ENCODE measurements around the gene MMRN2.
A peak's percentile ranks its signal among the peaks of the same experiment; 100 is the strongest.
"Not testable (repeated sequence)": the region's sequence is repeated elsewhere in the genome, so short reads cannot be mapped to it uniquely, and the experiment has no call there.

Gene MMRN2

DNA sequence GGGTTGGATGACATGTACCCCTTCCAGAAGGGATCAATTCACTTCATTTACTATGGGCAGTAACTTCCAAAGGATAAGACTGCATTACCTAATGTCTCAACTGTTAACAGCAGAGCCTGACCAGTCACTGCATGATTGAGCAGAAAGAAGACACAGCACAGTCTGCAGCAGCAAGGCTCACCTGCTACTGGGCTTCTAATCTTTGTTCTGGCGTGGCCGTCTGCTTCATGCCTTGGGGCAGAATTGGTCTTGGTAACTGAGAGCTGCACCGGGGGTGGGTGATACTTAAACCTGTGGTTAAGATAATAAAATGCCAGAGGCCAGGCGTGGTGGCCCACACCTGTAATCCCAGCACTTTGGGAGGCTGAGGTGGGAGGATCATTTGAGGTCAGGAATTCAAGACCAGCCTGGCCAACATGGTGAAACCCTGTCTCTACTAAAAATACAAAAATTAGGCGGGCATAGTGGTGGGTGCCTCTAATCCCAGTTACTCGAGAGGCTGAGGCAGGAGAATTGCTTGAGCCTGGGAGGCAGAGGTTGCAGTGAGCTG is 23.2 kb downstream of the MMRN2 start:
- not testable (repeated sequence) for H3K4me1 ChIP-seq (ENCODE audit: insufficient read depth, low read length); H3K27me3 ChIP-seq (ENCODE audit: insufficient read depth, low read length); H3K4me3 ChIP-seq (ENCODE audit: low read length); H3K9ac ChIP-seq (ENCODE audit: low read depth, low read length); H3K27ac ChIP-seq (ENCODE audit: low read depth, low read length); H3K9me3 ChIP-seq (ENCODE audit: insufficient read depth, low read depth, low read length)
- 94% methylated on average over 6 of the region's 6 CpGs for WGBS
- peaks cover 32% of the 10 kb centered on the region for H3K36me3 ChIP-seq (ENCODE audit: insufficient read depth, low read length)

DNA sequence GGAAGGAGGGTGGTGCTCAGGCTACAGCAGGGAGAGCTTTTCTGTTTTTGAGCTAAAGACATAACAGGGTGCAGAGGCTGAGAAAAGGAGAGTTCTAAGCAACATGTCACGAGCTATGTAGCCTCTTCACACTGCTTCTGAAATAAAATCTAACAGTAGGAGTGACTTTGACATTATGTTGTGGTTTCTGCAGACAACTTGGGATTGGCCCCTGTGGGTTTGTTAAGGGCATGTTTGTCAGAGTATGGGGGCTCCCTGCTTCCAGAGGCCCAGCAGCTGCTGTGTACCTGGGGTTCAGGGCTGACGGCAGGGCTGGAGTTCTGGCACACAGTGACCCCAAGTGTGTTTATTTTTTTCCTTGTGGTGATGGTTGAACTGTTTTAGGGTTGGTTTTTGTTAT is 24.7 kb downstream of the MMRN2 start:
- H3K4me3 ChIP-seq (ENCODE audit: low read length), result no peak overlapping the region
- no peak overlapping the region for H3K9ac ChIP-seq (ENCODE audit: low read depth, low read length)
- no peaks in the 10 kb centered on the region for H3K9me3 ChIP-seq (ENCODE audit: insufficient read depth, low read depth, low read length)
- H3K27ac ChIP-seq (ENCODE audit: low read depth, low read length), result no peak overlapping the region
- 95% methylated on average over 2 of the region's 2 CpGs for WGBS
- H3K36me3 ChIP-seq (ENCODE audit: insufficient read depth, low read length), result peaks cover 44% of the 10 kb centered on the region
- no peaks in the 10 kb centered on the region for H3K27me3 ChIP-seq (ENCODE audit: insufficient read depth, low read length)
- H3K4me1 ChIP-seq (ENCODE audit: insufficient read depth, low read length), result no peaks in the 10 kb centered on the region

DNA sequence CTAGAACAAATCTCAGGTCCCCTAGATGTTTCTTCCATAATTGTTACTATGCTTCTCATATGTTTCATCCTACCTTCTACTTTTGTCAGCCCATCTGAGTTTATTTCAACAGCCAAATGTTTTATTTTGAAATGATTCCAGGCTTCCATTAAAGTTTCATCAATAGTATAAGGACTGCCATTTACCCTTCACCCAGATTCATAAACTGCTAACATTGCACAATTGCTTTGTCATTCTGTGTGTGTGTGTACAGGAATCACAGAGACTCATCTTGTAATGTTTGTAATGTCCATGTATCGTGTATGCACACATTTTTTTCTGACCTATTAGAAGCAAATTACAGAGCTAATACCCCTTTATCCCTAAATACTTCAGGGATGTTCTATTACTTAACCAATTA is 25.5 kb downstream of the MMRN2 start:
- 93% methylated on average over 1 of the region's 1 CpG for WGBS
- Histone ChIP-seq H3K4me3 (ENCODE audit: low read length) (no peak overlapping the region), H3K27me3 (ENCODE audit: insufficient read depth, low read length) (no peaks in the 10 kb centered on the region), H3K9me3 (ENCODE audit: insufficient read depth, low read depth, low read length) (no peaks in the 10 kb centered on the region), H3K9ac (ENCODE audit: low read depth, low read length) (no peak overlapping the region), H3K4me1 (ENCODE audit: insufficient read depth, low read length) (no peaks in the 10 kb centered on the region), H3K36me3 (ENCODE audit: insufficient read depth, low read length) (peaks cover 52% of the 10 kb centered on the region), H3K27ac (ENCODE audit: low read depth, low read length) (no peak overlapping the region)

DNA sequence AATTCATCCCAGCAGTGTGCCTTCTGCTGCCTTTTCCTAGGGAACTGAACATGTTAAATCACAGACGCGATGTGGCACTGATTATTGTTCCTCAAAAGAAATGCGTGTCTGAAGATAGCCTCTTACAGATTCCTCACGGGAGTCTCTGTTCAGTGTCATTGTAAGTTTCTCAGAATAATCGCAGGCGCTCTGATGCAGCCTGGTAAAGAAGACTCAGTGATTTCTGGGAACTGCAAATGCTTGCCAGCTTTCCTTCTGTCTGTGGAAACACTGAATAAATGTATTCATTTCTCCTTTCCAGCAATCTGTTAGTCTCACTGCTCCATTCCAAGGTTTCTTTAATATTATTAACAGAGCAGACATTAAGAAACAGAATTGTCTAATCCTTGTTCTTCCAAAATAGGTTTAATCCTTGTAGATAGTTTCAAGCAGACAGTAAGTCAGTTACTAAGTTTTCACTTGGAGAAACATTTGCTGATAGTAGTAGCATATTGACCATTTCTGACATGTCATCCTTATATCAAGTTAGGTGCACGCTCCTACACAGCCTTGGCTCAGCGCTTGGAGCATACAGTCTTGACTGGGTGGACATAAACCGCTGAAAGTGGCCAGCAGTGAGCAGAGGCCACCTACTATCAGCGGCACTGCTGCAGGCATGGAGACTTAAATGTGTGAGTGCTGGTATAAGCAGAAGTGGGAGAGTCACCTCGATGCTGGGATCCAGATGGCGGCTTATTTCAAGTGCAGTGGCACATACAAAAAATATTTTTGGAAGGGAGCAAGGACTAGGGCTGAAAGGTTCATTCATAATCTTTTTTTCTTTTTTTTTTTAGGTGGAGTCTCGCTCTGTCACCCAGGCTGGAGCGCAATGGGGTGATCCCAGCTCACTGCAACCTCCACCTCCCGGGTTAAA is 27.7 kb downstream of the MMRN2 start:
- Histone ChIP-seq H3K27me3 (ENCODE audit: insufficient read depth, low read length) (no peaks in the 10 kb centered on the region), H3K9ac (ENCODE audit: low read depth, low read length) (no peak overlapping the region), H3K36me3 (ENCODE audit: insufficient read depth, low read length) (peaks cover 69% of the 10 kb centered on the region), H3K4me1 (ENCODE audit: insufficient read depth, low read length) (no peaks in the 10 kb centered on the region), H3K9me3 (ENCODE audit: insufficient read depth, low read depth, low read length) (no peaks in the 10 kb centered on the region), H3K4me3 (ENCODE audit: low read length) (no peak overlapping the region), H3K27ac (ENCODE audit: low read depth, low read length) (no peak overlapping the region)
- WGBS, result 93% methylated on average over 15 of the region's 15 CpGs

DNA sequence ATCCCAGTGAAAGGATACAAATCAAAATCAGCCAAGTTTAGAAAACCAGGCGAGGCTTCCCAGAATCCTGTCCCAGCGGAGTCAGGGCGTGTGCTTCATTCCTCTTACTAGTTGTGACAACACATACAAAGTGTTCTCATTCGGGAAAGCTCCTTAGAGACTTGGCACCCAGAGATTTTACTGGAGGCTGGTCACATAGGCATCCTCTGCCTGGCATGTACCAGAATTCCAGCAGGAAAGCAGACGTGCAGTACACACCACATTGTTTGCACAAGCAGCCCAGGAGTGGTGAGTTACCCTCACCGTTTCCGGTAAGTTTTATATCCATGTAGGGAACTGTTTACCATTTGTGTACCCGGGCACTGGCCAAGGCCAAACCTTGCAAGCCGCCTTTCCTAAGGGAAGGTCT is 34.9 kb downstream of the MMRN2 start:
- Histone ChIP-seq H3K27me3 (ENCODE audit: insufficient read depth, low read length) (no peaks in the 10 kb centered on the region), H3K36me3 (ENCODE audit: insufficient read depth, low read length) (peaks cover 90% of the 10 kb centered on the region), H3K27ac (ENCODE audit: low read depth, low read length) (no peak overlapping the region), H3K4me3 (ENCODE audit: low read length) (no peak overlapping the region), H3K9me3 (ENCODE audit: insufficient read depth, low read depth, low read length) (no peaks in the 10 kb centered on the region), H3K4me1 (ENCODE audit: insufficient read depth, low read length) (no peaks in the 10 kb centered on the region), H3K9ac (ENCODE audit: low read depth, low read length) (no peak overlapping the region)
- 94% methylated on average over 9 of the region's 9 CpGs for WGBS

DNA sequence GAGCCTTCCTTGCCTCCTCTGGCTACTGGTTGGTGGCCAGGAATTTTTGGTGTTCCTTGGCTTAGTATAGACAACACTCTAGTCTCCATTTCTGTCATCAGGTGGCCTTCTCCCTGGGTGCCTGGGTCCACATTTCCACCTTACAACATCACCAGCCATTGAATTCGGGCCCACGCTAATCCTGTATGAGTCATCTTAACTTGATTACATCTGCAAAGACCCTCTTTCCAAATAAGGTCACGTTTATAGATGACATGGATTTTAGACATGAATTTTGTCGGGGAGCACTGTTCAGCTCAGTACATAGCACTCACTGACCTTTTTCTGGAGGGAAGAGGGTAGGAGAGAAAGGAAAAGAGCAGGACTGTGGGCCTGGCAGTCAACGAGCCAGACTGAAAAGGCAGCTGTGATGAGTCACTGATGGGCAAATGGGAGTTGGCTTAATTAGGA is 39.4 kb downstream of the MMRN2 start:
- Histone ChIP-seq H3K4me3 (ENCODE audit: low read length) (no peak overlapping the region), H3K9ac (ENCODE audit: low read depth, low read length) (no peak overlapping the region), H3K36me3 (ENCODE audit: insufficient read depth, low read length) (peaks cover 99% of the 10 kb centered on the region), H3K4me1 (ENCODE audit: insufficient read depth, low read length) (no peaks in the 10 kb centered on the region), H3K9me3 (ENCODE audit: insufficient read depth, low read depth, low read length) (no peaks in the 10 kb centered on the region), H3K27ac (ENCODE audit: low read depth, low read length) (peak overlapping the region; percentile 60), H3K27me3 (ENCODE audit: insufficient read depth, low read length) (no peaks in the 10 kb centered on the region)
- WGBS, result 92% methylated on average over 5 of the region's 5 CpGs

DNA sequence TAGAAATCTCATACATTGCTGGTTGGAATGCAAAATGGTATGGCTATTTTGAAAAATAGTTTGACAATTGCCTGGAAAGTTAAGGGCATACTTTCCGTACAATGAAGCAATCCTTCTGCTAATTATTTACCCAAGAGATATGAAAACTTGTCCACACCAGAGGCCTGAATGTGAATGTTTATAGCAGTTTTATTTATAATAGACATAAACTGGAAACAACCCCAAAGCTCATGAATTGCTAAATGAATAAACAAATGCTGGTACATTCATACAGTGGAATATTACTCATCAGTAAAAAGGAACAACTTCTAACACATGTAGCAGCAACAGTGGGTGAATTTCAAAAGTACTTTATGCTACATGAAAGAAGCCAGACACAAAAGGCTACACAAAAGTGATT is 42.7 kb downstream of the MMRN2 start:
- Histone ChIP-seq H3K9ac (ENCODE audit: low read depth, low read length) (no peak overlapping the region), H3K4me3 (ENCODE audit: low read length) (no peak overlapping the region), H3K27me3 (ENCODE audit: insufficient read depth, low read length) (no peaks in the 10 kb centered on the region), H3K4me1 (ENCODE audit: insufficient read depth, low read length) (no peaks in the 10 kb centered on the region), H3K36me3 (ENCODE audit: insufficient read depth, low read length) (peaks cover 96% of the 10 kb centered on the region), H3K27ac (ENCODE audit: low read depth, low read length) (no peak overlapping the region), H3K9me3 (ENCODE audit: insufficient read depth, low read depth, low read length) (no peaks in the 10 kb centered on the region)
- WGBS, result 100% methylated on average over 1 of the region's 1 CpG

DNA sequence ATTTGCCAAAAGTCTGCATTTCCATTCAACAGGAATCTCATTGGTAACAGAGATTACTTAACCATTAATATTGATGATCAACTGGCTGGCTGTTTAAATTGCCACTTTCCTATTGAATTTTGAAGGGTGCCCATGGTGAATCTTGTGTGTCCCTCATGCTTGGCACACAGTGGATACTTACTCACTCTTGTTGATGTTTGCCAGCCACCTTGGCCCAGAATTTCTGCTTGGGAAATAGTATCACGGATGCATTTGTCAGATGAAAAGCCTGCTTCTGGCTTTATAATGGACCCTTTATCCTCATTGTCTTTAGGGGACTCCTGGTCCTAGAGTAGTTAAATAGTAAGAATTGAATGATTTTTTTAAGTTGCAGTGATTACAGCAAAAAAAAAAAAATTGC is 52.0 kb downstream of the MMRN2 start:
- Histone ChIP-seq H3K27me3 (ENCODE audit: insufficient read depth, low read length) (no peaks in the 10 kb centered on the region), H3K36me3 (ENCODE audit: insufficient read depth, low read length) (peaks cover 92% of the 10 kb centered on the region), H3K27ac (ENCODE audit: low read depth, low read length) (no peak overlapping the region), H3K9me3 (ENCODE audit: insufficient read depth, low read depth, low read length) (no peaks in the 10 kb centered on the region), H3K4me1 (ENCODE audit: insufficient read depth, low read length) (no peaks in the 10 kb centered on the region), H3K4me3 (ENCODE audit: low read length) (no peak overlapping the region), H3K9ac (ENCODE audit: low read depth, low read length) (no peak overlapping the region)
- 95% methylated on average over 1 of the region's 1 CpG for WGBS

DNA sequence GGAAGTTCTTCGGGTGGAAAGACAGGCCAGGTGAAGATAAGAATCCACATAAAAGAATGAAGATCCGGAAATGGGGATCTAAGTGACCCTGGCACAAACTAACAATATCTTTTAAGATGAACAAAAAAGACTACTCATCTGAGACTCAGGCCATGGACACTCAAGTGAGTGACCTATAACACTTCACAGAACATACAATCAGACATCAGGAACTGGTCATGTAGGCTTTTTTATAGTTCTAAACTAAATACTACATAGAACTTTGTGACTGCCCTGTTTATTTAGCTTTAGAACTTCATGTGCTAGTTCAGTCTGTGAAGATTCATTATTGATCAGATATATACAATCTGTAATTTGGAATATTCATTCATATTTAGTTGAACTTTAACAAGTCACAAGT is 52.8 kb downstream of the MMRN2 start:
- no peak overlapping the region for H3K27ac ChIP-seq (ENCODE audit: low read depth, low read length)
- H3K4me1 ChIP-seq (ENCODE audit: insufficient read depth, low read length), result peaks cover under 1% of the 10 kb centered on the region; the same call in 1 of the 2 replicates
- H3K36me3 ChIP-seq (ENCODE audit: insufficient read depth, low read length), result peaks cover 91% of the 10 kb centered on the region
- 100% methylated on average over 2 of the region's 2 CpGs for WGBS
- no peaks in the 10 kb centered on the region for H3K27me3 ChIP-seq (ENCODE audit: insufficient read depth, low read length)
- no peak overlapping the region for H3K9ac ChIP-seq (ENCODE audit: low read depth, low read length)
- no peaks in the 10 kb centered on the region for H3K9me3 ChIP-seq (ENCODE audit: insufficient read depth, low read depth, low read length)
- H3K4me3 ChIP-seq (ENCODE audit: low read length), result no peak overlapping the region

DNA sequence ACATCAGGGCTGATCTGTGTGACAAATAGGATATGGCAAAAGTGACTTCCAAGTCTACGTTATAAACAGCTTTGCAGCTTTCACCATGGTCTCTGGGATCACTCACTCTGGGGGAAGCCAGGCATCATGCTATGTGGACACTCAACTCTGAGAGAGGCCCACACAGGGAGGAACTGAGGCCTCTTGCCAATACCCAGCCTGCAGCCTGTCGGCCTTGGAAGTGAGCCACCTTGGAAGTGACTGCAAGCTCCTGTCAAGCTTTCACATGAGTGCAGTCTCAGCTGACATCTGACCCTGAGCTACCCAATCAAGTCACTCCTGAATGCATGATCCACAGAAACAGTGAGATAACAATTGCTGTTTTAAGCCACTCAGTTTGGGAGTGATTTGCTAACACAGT is 56.5 kb downstream of the MMRN2 start:
- H3K4me1 ChIP-seq (ENCODE audit: insufficient read depth, low read length), result peaks cover 10% of the 10 kb centered on the region
- 94% methylated on average over 2 of the region's 2 CpGs for WGBS
- no peak overlapping the region for H3K4me3 ChIP-seq (ENCODE audit: low read length)
- H3K27ac ChIP-seq (ENCODE audit: low read depth, low read length), result no peak overlapping the region
- no peaks in the 10 kb centered on the region for H3K27me3 ChIP-seq (ENCODE audit: insufficient read depth, low read length)
- no peak overlapping the region for H3K9ac ChIP-seq (ENCODE audit: low read depth, low read length)
- peaks cover 69% of the 10 kb centered on the region for H3K36me3 ChIP-seq (ENCODE audit: insufficient read depth, low read length)
- no peaks in the 10 kb centered on the region for H3K9me3 ChIP-seq (ENCODE audit: insufficient read depth, low read depth, low read length)

DNA sequence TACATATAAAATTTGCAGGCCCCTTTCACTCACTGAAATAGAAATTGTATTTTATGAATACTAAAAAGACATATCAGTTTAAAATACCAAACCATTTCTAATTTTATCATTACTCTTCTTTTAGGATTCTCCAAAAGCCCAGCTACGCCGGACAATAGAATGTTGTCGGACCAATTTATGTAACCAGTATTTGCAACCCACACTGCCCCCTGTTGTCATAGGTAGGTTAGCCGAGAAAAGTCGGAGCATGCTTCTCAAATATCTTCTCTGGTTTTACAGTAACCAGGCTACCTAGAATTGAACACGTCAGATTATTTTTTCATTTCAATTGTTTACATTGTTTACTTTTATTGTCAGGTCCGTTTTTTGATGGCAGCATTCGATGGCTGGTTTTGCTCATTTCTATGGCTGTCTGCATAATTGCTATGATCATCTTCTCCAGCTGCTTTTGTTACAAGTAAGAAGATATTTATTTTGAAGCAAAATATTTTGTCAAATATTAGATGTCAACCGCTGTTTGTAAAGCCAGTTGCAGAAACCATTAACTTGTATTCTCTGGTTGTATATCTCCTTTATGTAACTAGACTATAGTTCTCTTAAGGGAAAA is 57.6 kb downstream of the MMRN2 start:
- no peak overlapping the region for H3K27ac ChIP-seq (ENCODE audit: low read depth, low read length)
- H3K27me3 ChIP-seq (ENCODE audit: insufficient read depth, low read length), result no peaks in the 10 kb centered on the region
- no peaks in the 10 kb centered on the region for H3K9me3 ChIP-seq (ENCODE audit: insufficient read depth, low read depth, low read length)
- peaks cover 65% of the 10 kb centered on the region for H3K36me3 ChIP-seq (ENCODE audit: insufficient read depth, low read length)
- H3K4me3 ChIP-seq (ENCODE audit: low read length), result no peak overlapping the region
- no peak overlapping the region for H3K9ac ChIP-seq (ENCODE audit: low read depth, low read length)
- 75% methylated on average over 8 of the region's 9 CpGs for WGBS
- H3K4me1 ChIP-seq (ENCODE audit: insufficient read depth, low read length), result peaks cover 10% of the 10 kb centered on the region
